MM.1S (cell line): ENCODE measurements around the gene CDK5.

ENCODE experiments used
- CTCF ChIP-seq: fragments of 300-600 bp; sonication (generic); IDR thresholded peaks from 2 replicates; pipeline ENCODE4 v1.5.1; 2016; ENCODE audit warnings: antibody characterized with exemption, low read length, mixed read lengths
- EZH2 ChIP-seq: fragments of 300-600 bp; sonication (generic); optimal IDR thresholded peaks from 2 replicates; pipeline ENCODE3; 2017; ENCODE audit warnings: low read depth, mild to moderate bottlenecking, antibody characterized with exemption, low read length, mixed read lengths
- EZH2phosphoT487 ChIP-seq: fragments of 300-600 bp; sonication (generic); IDR thresholded peaks from 2 replicates; pipeline ENCODE4 v1.6.1; 2018; ENCODE audit warnings: antibody characterized with exemption, low read length

- TF ChIP-seq CTCF, result no peak
- no peak for TF ChIP-seq EZH2
- TF ChIP-seq EZH2phosphoT487, result no peak
These were observed 22.4 kb upstream of the CDK5 start for GRCh38 chr7:151080067-151080521.
